Right lobe of liver (tissue), 6 donors: ENCODE results near the gene HELZ. TPM values are rescaled to one million over a fixed set of nuclear protein-coding genes. Genes with fewer than 3 reads are reported as not detected.

Source experiments
- ATAC-seq, 4 donors: fragments of 200-7000 bp; cut with Tn5 transposase; one replicate each; pipeline ENCODE4 v1.9.1; 2020; ENCODE audit warnings: mild to moderate bottlenecking in 4 of 4, moderate library complexity in 4 of 4
- DNase-seq, 3 donors: peaks; one replicate each; pipeline ENCODE4 v3.0.0-alpha.2; 2020
- H3K27ac ChIP-seq, 3 donors: fragments of 200-600 bp; one replicate each; pipeline ENCODE4 v1.8.0; 2022
- H3K27me3 ChIP-seq, 2 donors: fragments of 200-600 bp; one replicate each; pipeline ENCODE4 v1.8.0; 2022
- H3K36me3 ChIP-seq, 4 donors: fragments of 200-600 bp; sonication (generic) in 1 of 4; one replicate each; pipeline versions ENCODE4 v1.5.1 to v1.8.0; 2017 to 2022; ENCODE audit warnings: control low read depth in 1 of 4
- H3K4me1 ChIP-seq, 4 donors: fragments of 200-600 bp; sonication (generic) in 1 of 4; one replicate each; pipeline versions ENCODE4 v1.5.1 to v1.8.0; 2017 to 2022; ENCODE audit warnings: control low read depth in 1 of 4
- H3K4me3 ChIP-seq, 3 donors: fragments of 200-600 bp; one replicate each; pipeline ENCODE4 v1.8.0; 2022
- H3K9me3 ChIP-seq, 4 donors: fragments of 200-600 bp; sonication (generic) in 1 of 4; one replicate each; pipeline versions ENCODE4 v1.5.1 to v1.8.0; 2017 to 2022; ENCODE audit warnings: control low read depth in 1 of 4
- POLR2A ChIP-seq: fragments of 450-650 bp; IDR thresholded peaks from one replicate; pipeline ENCODE4 v1.6.1; 2017; ENCODE audit warnings: antibody characterized with exemption, mild to moderate bottlenecking
- WGBS: methylation state at CpG from one replicate; pipeline ENCODE4 v1.1.6; 2018; ENCODE audit warnings: low coverage, low lambda C conversion rate; ENCODE audit not compliant: insufficient coverage; ENCODE audit errors: missing lambda C conversion rate; 5-methylcytosine and 5-hydroxymethylcytosine counted together
- intact Hi-C, 2 donors: fragments of 100-400 bp; cut with DNase I; formaldehyde crosslinking; loops; one replicate each; pipeline versions ENCODE4 v1.11.2 to v1.14.1; 2022
- total RNA-seq, 6 experiments: library from RNA; depleted of rRNA in 2 of 6; stranded (reverse); fragments of >200 nt in 2 of 6; fragmentation: NEBNext Ultra II Directional in 3 of 6; extraction: Animal tissue kit (Norgen Biotek cat#: 25700) in 3 of 6; gene quantifications; one replicate each; pipeline versions ENCODE4 v1.1.0 to v1.2.4, GENCODE V29; 2016 to 2023
- TF ChIP-seq, protein P1 (sequence below), 4 donors: fragments of 200-600 bp in 3 of 4; fragments of 450-650 bp in 1 of 4; IDR thresholded peaks; one replicate each; pipeline versions ENCODE4 v1.5.1 to v1.8.0; 2016 to 2022; ENCODE audit warnings: antibody characterized with exemption in 4 of 4, mild to moderate bottlenecking in 2 of 4
- donor health status: DM: no; HTN: yes; CAD: no.
- donor health status: DM: no; HTN: no; CAD: no.
- donor health status: DM: no; HTN: no; CAD: no.
- donor health status: DM: no; HTN: yes; CAD: no.
- donor health status: DM: no; HTN: yes; CAD: no.

HELZ gene
- total RNA-seq, 6 experiments from 2014 or later, result 24.2 to 33.6 (median 30.9) TPM

DNA sequence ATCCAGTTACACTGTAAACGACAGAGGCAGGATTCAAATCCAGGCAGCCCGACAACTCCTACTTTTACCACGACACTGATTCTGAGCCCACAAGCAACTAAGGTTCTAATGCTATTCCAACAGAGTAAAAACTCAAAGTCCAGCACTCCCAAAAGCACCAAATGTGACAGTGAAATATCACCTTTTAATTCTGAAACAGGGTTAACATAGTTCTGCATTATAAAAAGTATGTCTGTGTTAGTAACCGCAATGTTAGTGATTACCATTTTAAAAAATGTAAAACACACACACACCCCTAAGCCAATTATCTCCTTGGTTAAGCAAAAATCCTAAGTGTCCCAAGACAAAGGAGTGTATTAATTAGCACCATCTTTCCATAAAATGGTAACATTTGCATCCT is 19.7 kb downstream of the HELZ start:
- intact Hi-C loops, result no loop called here
- Histone ChIP-seq H3K27ac (no peak overlapping the region), H3K36me3 (peaks cover 0 to 4% (median 0%) of the 10 kb centered on the region in 4 donors), H3K4me3 (no peak overlapping the region), H3K9me3 (no peaks in the 10 kb centered on the region), H3K27me3 (no peaks in the 10 kb centered on the region), H3K4me1 (peaks cover 0 to 20% (median 8%) of the 10 kb centered on the region in 4 donors)
- DNase-seq (no peak), ATAC-seq (no peak)
- 44% methylated on average over 4 of the region's 4 CpGs for WGBS
- no peak for TF ChIP-seq POLR2A
- TF ChIP-seq, protein P1, sequence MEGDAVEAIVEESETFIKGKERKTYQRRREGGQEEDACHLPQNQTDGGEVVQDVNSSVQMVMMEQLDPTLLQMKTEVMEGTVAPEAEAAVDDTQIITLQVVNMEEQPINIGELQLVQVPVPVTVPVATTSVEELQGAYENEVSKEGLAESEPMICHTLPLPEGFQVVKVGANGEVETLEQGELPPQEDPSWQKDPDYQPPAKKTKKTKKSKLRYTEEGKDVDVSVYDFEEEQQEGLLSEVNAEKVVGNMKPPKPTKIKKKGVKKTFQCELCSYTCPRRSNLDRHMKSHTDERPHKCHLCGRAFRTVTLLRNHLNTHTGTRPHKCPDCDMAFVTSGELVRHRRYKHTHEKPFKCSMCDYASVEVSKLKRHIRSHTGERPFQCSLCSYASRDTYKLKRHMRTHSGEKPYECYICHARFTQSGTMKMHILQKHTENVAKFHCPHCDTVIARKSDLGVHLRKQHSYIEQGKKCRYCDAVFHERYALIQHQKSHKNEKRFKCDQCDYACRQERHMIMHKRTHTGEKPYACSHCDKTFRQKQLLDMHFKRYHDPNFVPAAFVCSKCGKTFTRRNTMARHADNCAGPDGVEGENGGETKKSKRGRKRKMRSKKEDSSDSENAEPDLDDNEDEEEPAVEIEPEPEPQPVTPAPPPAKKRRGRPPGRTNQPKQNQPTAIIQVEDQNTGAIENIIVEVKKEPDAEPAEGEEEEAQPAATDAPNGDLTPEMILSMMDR (IDR thresholded peaks at IDR 0.05), result no peak

DNA sequence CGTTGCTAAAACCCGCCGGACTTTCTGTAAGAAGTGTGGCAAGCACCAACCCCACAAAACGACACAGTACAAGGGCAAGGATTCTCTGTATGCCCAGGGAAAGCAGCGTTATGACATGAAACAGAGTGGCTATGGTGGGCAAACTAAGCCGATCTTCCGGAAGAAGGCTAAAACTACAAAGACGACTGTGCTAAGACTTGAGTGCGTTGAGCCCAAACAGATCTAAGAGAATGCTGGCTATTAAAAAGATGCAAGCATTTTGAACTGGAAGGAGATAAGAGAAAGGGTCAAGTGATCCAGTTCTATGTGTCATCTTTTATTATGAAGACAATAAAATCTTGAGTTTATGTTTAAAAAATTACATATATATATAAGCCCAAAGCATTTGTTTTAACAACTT is 20.3 kb downstream of the HELZ start:
- DNase-seq (no peak), ATAC-seq (no peak)
- no peak overlapping the region for H3K4me3 ChIP-seq
- peaks cover 0 to 4% (median 0%) of the 10 kb centered on the region in 4 donors for H3K36me3 ChIP-seq
- H3K4me1 ChIP-seq, result peaks cover 0 to 25% (median 10%) of the 10 kb centered on the region in 4 donors
- H3K27ac ChIP-seq, result no peak overlapping the region
- H3K9me3 ChIP-seq, result no peaks in the 10 kb centered on the region
- 91% methylated on average over 9 of the region's 9 CpGs for WGBS
- TF ChIP-seq, protein P1 (IDR thresholded peaks at IDR 0.05), result no peak
- TF ChIP-seq POLR2A, result no peak
- H3K27me3 ChIP-seq, result no peaks in the 10 kb centered on the region
- intact Hi-C loops, result no loop called here

DNA sequence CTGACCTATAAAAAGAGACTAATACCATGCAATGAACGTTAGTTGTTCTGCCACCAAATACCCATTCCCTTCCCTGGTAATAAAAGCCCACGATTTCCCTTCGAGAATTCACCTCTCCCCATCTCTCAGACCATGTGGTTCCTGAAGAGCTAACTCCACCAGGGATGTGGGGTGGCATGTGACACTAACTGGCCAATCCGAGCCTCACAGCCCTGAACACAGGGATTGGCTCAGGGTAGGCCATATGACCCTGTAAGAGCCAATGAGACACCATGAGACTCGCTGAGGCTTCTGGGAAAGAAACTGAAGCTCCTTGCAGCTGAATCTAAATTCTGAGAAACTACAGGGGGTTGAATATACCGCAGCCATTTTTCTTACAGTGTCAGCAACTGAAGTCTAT is 21.1 kb downstream of the HELZ start:
- no peak overlapping the region for H3K27ac ChIP-seq
- no peak for ATAC-seq
- DNase-seq, result no peak
- no peaks in the 10 kb centered on the region for H3K36me3 ChIP-seq
- 85% methylated on average over 6 of the region's 6 CpGs for WGBS
- intact Hi-C loops, result no loop called here
- peaks cover 0 to 29% (median 13%) of the 10 kb centered on the region in 4 donors for H3K4me1 ChIP-seq
- TF ChIP-seq, protein P1 (IDR thresholded peaks at IDR 0.05), result no peak
- no peak for TF ChIP-seq POLR2A
- H3K27me3 ChIP-seq, result no peaks in the 10 kb centered on the region
- no peak overlapping the region for H3K4me3 ChIP-seq
- no peaks in the 10 kb centered on the region for H3K9me3 ChIP-seq

DNA sequence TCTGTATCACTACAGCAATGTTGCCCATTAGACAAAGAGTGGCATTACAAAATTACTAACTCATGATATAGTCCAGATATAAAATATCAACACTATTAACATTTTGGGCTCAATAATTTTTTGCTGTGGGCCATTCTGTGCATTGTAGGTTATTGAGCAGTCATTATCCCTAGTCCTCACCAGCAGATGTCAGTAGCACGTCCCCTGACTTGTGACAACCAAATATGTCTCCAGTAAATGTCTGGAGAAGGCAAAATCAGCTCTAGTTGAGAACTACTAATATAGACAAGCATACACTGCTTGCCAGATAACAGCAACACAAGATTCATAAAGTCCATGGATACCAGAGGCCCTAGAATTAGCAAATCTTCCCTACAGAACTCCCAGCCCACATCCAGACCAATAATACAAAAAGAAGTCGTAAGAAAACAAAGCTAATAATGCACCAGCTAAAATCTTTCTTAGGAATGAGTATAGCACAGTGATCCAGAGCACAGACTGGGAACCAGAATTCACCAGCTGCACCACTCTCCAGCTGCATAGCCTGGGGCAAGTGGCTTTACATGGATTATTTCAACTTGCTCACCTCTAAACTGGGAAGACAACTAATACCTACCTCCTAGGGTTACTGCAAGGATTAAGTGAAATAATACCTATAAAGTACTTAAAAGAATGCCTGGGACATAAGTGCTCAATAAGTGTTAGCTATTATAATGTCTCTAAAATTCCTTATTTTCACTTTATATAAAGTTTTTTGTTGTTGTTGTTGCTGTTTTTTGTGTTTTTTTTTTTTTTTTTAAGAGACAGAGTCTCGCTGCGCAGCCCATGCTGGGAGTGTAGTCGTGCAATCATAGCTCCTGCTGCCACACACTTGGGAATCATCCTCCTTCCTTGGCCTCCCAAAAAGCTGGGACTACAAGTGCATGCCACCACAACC is 23.7 kb downstream of the HELZ start:
- Histone ChIP-seq H3K4me3 (no peak overlapping the region), H3K4me1 (peaks cover 0 to 33% (median 16%) of the 10 kb centered on the region in 4 donors), H3K9me3 (no peaks in the 10 kb centered on the region), H3K27me3 (no peaks in the 10 kb centered on the region), H3K27ac (no peak overlapping the region), H3K36me3 (no peaks in the 10 kb centered on the region)
- DNase-seq (no peak), ATAC-seq (peak; percentile 55 to 83 (median 68))
- TF ChIP-seq, protein P1 (IDR thresholded peaks at IDR 0.05), result peak; percentile 47 to 74 (median 63)
- no peak for TF ChIP-seq POLR2A
- intact Hi-C loops, result no loop called here
- 84% methylated on average over 5 of the region's 5 CpGs for WGBS
